Ammon's horn (tissue), 1 donor: ENCODE results near the gene AFAP1L2.
"Not testable (repeated sequence)": the region's sequence is repeated elsewhere in the genome, so short reads cannot be mapped to it uniquely, and the experiment has no call there.

Experiments used
- DNase-seq: peaks from one replicate; pipeline ENCODE4 v3.0.0-alpha.2; 2016; ENCODE audit warnings: low spot score

AFAP1L2 gene

GRCh38 chr10:114336823-114337509 lies 67.3 kb downstream of the AFAP1L2 start:
- DNase-seq = no peak

- DNase-seq = no peak
These were observed 68.7 kb downstream of the AFAP1L2 start for GRCh38 chr10:114335614-114336013.

GRCh38 chr10:114334301-114334700 lies 70.0 kb downstream of the AFAP1L2 start:
- DNase-seq = no peak

GRCh38 chr10:114333441-114333840 lies 70.9 kb downstream of the AFAP1L2 start:
- not testable (repeated sequence) for DNase-seq

- no peak for DNase-seq
These were observed 71.8 kb downstream of the AFAP1L2 start for GRCh38 chr10:114332301-114333192.

DNA sequence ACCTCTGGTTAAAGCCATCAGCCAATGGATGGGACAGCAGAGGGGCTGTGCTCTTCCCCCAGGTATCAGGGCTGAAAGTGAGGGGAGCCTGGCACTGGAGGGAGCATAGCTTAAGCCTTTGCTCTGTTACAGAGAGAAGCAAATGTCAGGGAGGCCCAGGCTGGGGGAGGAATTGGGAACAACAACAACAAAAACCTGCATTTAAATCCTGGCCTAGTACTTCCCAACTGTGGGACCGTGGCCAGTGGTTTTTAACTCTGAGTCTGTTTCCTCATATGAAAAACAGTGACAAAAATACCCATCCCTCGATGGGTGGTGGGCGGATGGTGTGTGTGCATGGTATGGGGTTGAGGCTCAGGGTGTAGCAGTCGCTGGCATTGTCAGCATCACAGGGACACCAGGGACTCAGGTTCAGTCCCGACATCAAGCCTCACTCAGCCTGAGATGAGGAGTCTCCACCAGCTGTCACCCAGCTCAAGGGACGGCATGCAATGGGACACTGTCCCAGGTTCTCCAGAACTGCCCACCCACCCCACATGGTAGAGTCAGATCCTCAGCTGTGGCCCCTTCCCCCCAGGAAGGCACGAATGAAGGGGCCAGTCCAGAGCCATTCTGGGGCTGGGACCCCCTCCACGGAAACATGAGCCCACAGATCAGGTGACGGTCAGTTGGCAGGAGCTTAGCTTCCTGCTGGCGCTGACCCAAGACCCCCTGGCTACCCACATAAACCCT lies 74.5 kb downstream of the AFAP1L2 start:
- no peak for DNase-seq

DNA sequence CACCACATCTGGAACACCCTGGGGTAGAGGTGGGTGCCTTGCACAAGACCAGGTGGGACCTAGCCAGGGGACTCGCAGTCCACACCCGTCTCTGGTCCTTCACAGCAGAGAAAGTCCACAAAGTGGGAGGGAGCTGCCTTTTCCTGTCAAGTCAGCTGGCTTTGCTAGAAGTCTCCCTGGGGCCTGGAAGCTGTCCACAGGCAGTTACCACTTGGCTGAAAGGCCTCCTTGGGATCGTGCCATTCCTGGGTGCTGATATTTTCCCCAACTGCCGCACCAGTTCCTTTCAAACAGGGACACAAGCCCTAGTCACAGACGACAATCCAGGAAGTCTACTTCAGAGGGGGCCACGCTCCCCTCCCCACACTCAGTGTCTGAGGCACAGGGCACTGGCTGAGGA lies 75.4 kb downstream of the AFAP1L2 start:
- DNase-seq = peak; percentile 61

GRCh38 chr10:114328441-114328812 lies 75.9 kb downstream of the AFAP1L2 start:
- no peak for DNase-seq

- DNase-seq = no peak
These were observed 76.5 kb downstream of the AFAP1L2 start for GRCh38 chr10:114327537-114328440.

DNA sequence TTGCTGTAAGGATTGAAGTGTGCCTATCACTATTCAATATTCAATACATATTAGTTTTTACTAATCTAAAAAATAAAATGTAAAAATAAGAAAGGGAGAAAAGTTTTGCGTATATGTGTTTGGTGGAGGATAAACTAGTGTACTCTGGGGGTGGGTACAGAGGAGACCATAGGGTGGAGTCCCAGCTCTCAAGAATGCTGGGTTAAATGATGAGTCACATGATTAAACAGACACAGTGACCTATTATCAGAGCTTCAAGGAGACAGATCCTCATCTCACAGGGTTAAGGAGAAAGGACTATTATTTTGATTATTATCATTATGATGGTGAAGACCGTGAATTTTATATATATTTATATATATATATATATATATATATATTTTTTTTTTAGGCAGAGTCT lies 77.5 kb downstream of the AFAP1L2 start:
- no peak for DNase-seq

DNA sequence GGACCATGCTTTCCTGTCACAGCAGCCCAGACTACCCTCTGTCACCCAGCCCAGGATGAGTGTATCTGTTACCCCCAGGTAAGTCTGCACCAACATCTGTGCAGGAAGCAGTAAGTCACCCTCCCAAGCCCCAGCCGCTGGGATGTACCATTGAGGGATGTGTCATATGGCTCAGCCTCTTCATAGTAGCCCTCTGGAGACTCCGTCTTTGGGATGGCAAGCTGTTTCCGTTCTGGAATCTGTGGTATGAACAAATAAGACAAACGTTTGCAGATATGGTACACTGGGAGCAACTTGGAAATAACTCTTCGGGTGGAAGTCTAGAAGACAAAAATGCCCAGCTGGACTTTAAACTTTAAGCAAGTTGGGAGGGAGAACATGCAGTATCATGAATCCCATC lies 81.3 kb downstream of the AFAP1L2 start:
- no peak for DNase-seq

DNA sequence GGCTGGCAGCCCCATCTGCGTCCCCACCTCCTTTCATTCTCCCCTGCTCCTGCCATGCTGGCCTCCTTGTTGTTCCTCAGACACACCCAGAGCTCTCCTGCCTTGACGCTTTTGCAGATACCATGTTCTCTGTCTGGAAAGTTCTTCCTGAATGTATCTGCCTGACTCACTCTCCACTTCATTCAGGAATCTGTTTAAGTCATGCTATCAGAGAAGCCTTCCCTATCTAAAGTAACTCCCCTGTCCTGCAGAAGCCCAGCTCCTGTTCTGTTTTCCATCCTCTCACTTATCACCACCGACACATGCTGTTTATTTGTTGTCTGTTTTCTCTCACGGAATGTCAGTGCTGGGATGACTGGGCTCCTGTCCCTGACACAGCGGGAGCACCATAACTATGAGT lies 82.0 kb downstream of the AFAP1L2 start:
- DNase-seq = no peak

- DNase-seq = no peak
These were observed 83.8 kb downstream of the AFAP1L2 start for GRCh38 chr10:114320249-114321116.

DNA sequence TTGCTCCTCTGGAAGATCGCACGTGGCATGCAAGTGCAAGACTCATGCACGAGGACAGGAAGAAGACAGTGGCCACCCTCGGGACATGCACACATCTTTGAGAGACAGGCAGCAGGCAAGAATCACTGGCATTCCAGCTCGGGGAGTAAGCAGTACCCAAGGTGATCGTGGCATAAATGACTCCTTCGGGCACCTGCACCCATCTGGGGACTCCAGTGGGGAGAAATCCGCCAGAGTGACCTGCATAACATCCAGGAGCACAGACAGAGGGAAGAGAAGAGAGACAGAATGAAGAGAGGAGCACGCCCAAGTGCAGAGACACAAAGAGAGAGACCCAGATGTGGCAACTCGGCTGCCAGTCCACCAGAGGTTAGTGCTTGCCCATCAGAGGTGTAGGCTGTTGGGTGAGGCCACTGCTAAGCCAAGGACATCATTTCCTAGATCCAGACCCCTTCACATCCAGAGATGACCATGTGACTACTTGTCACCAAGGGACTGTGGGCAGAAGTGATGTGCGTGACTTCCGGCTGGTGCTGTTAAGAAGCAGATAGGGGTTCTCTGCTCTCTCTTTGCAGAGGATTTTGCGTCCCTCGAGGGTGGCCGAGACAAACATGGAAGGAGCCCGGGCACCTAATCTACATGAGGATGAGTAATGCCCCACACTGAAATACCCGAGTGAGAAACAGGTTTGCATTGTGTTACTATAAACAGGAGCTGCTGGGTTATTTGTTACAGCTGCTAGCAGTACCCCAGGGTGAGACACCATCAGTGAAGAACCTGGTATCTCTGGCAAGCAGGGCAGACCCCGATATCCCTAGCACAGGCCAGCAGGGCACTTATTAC lies 84.7 kb downstream of the AFAP1L2 start:
- no peak for DNase-seq

- no peak for DNase-seq
These were observed 87.6 kb downstream of the AFAP1L2 start for GRCh38 chr10:114316744-114317143.

GRCh38 chr10:114315566-114316420 lies 88.5 kb downstream of the AFAP1L2 start:
- DNase-seq = no peak

DNA sequence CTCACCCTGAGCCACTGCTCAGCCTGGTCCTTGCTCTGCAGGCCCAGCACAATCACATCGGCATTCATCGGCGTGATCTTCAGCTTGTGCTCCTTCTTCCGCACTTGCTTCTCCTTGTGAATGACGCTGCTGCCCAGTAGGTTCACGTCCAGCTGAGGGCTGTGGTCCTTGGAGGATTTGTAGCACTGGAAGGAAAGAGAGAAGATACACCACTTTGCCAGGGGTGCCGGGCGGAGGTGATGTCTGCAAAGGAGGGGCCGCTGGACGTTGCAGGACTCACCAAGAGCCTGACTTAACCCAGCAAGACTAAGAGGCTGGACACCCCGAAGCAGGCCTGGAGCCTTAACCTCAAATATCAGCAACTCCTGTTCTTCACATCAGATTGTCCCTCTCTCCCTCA lies 90.4 kb downstream of the AFAP1L2 start:
- no peak for DNase-seq

DNA sequence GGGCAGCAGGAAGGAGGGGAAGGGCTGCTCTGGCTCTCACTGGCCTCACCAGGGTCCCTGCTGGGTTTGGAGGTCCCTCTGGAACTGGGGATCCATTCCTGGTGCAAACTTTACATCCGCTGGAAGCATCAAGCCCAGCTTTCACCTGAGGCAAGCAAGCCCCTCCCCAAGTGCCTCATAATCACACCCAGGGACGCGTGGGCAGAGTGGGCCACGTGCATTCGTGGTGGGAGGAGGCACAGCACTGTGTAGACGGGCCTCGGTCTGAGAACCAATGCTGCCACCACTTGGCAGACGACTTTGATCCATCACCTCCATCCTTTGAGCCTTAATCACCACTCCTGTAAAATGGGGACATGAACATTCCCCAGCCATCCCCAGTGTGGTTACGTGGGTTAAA lies 91.2 kb downstream of the AFAP1L2 start:
- DNase-seq = no peak
